Heart left ventricle (tissue), 16 donors: Measurements from ENCODE around the gene MATK. TPM values are rescaled to one million over a fixed set of nuclear protein-coding genes. Genes with fewer than 3 reads are reported as not detected.
"Not testable (repeated sequence)": the region's sequence is repeated elsewhere in the genome, so short reads cannot be mapped to it uniquely, and the experiment has no call there.

Experiments
- ATAC-seq, 4 donors: fragments of 200-7000 bp; cut with Tn5 transposase; one replicate each; pipeline ENCODE4 v1.9.1; 2020 to 2022; ENCODE audit warnings: moderate library complexity in 4 of 4, mild to moderate bottlenecking in 3 of 4, moderate number of reproducible peaks in 1 of 4
- DNase-seq, 5 donors: peaks; one replicate each; pipeline ENCODE4 v3.0.0-alpha.2; 2020
- H3K27ac ChIP-seq, 12 donors: fragments of 200-600 bp; sonication (generic) in 4 of 12; one replicate each; pipeline versions ENCODE4 v1.5.0 to v1.8.0; 2016 to 2022; ENCODE audit warnings: mild to moderate bottlenecking in 2 of 12
- H3K27me3 ChIP-seq, 9 donors: fragments of 200-600 bp; sonication (generic) in 2 of 9; one replicate each; pipeline versions ENCODE4 v1.5.1 to v1.8.0; 2016 to 2022; ENCODE audit warnings: mild to moderate bottlenecking in 3 of 9
- H3K36me3 ChIP-seq, 9 donors: fragments of 200-600 bp; sonication (generic) in 2 of 9; one replicate each; pipeline versions ENCODE4 v1.5.0 to v1.8.0; 2018 to 2022; ENCODE audit warnings: mild to moderate bottlenecking in 2 of 9
- H3K4me1 ChIP-seq, 12 donors: fragments of 200-600 bp; sonication (generic) in 4 of 12; one replicate each; pipeline versions ENCODE4 v1.5.0 to v1.8.0; 2016 to 2022; ENCODE audit warnings: mild to moderate bottlenecking in 3 of 12
- H3K4me3 ChIP-seq, 12 donors: fragments of 200-600 bp; sonication (generic) in 4 of 12; one replicate each; pipeline versions ENCODE4 v1.5.0 to v1.8.0; 2017 to 2022; ENCODE audit warnings: mild to moderate bottlenecking in 9 of 12, moderate library complexity in 4 of 12
- H3K9me3 ChIP-seq, 12 donors: fragments of 200-600 bp; sonication (generic) in 4 of 12; one replicate each; pipeline versions ENCODE4 v1.5.0 to v1.8.0; 2016 to 2022; ENCODE audit warnings: mild to moderate bottlenecking in 1 of 12
- CTCF ChIP-seq, 12 donors: fragments of 200-600 bp; sonication (generic) in 4 of 12; IDR thresholded peaks; one replicate each; pipeline versions ENCODE4 v1.5.0 to v1.8.0; 2018 to 2022; ENCODE audit warnings: antibody characterized with exemption in 12 of 12, mild to moderate bottlenecking in 5 of 12
- POLR2A ChIP-seq, 2 donors: fragments of 450-650 bp; IDR thresholded peaks; one replicate each; pipeline ENCODE4 v1.6.1; 2017; ENCODE audit warnings: antibody characterized with exemption in 2 of 2, mild to moderate bottlenecking in 2 of 2, moderate library complexity in 2 of 2
- WGBS, 4 donors: extraction: QIAGEN DNeasy Blood & Tissue Kit in 2 of 4; methylation state at CpG; one replicate each; pipeline versions ENCODE4 v1.1.5 to v1.1.7; 2013 to 2018; 5-methylcytosine and 5-hydroxymethylcytosine counted together
- intact Hi-C, 10 donors: fragments of 100-400 bp; cut with DNase I; formaldehyde crosslinking; loops; one replicate each; pipeline versions ENCODE4 v1.11.1 to v1.14.2; 2022
- polyA plus RNA-seq, 2 donors: library from polyadenylated mRNA; stranded (reverse); fragments of 200-250 nt; gene quantifications; one replicate each; pipeline ENCODE4 v1.2.3, GENCODE V29; 2013
- total RNA-seq, 9 donors: library from RNA; depleted of rRNA in 2 of 9; stranded (reverse); fragments of >200 nt in 2 of 9; fragmentation: NEBNext Ultra II Directional in 3 of 9; extraction: Animal tissue kit (Norgen Biotek cat#: 25700) in 3 of 9; gene quantifications; one replicate each; pipeline versions ENCODE4 v1.1.0 to v1.2.4, GENCODE V29; 2016 to 2023
- donor health status: ischemic (EF 13 %, LVEDD 7.1; RV severe dilation, severe dysfunction).
- donor health status: healthy with polysubstance abuse.
- donor health status: DM: no; HTN: yes; CAD: no.
- donor health status: DM: no; HTN: no; CAD: no.
- donor health status: ischemic (EF 25% LVEDD 6.9; RV normal size, moderate dysfunction).
- donor health status: ischemic (EF 25% LVEDD 5.7; RV mildly dilated, moderate dysfunction).
- donor health status: healthy.
- donor health status: DM: yes; HTN: yes; CAD: no.
- donor health status: ischemic (EF 35%, LVEDD 5.7; RV mildly dilated, moderate dysfunction).
- donor health status: nonischemic (EF 11% LVEDD 7.7; RV severe dilation, severe dysfunction).
- donor health status: DM: yes; HTN: yes; CAD: no.
- donor health status: PGD.
- donor health status: ischemic (EF 29% LVEDD 5.4; RV normal size, mild dysfunction).
- donor health status: nonischemic (EF 23%, LVEDD 6.1; RV moderate dilation, normal function).

Gene MATK
- total and polyA plus RNA-seq, 11 donors = 0.20 to 8.9 (median 0.70) TPM

DNA sequence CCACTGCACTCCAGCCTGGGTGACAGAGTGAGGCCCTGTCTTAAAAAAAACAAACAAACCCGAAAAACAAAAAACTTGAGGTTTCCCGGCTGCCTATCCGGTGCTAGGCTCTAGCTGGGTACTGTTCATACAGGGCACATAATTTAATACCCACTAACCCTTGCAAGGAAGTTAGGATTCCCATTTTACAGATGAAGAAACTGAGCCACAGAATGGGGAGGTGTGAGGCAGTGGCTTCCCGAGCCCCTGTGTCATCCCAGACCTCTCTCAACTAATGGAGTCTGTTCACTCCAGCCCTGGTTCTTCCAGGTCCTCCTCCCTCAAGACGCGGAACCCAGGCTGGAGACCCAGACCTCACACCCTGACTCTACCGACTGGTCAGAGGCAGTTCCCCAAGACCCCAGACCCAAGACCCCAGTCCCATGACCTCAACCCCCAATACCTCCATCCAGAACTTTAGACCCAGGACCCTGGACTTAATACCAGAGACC is 25.3 kb downstream of the MATK start:
- TF ChIP-seq CTCF (IDR thresholded peaks at IDR 0.05) = no peak
- no peak for TF ChIP-seq POLR2A (IDR thresholded peaks at IDR 0.05)
- peaks cover 0 to 46% (median 38%) of the 10 kb centered on the region in 9 donors for H3K36me3 ChIP-seq
- intact Hi-C loops = loop anchor here in 6 of 10 donors (5.0 to 10.0 kb wide), 4 partner anchors 61 to 226 kb away; partner anchors contain the start of gene EEF2 (in 5 of the 6)
- H3K27me3 ChIP-seq = no peaks in the 10 kb centered on the region
- H3K4me1 ChIP-seq = peaks cover 5 to 43% (median 28%) of the 10 kb centered on the region in 12 donors
- DNase-seq (no peak), ATAC-seq (no peak)
- peak overlapping the region; percentile 69 to 98 (median 90) for H3K4me3 ChIP-seq
- WGBS, 4 donors = 36 to 44% (median 40%) methylated on average over 7 of the region's 7 CpGs
- no peaks in the 10 kb centered on the region for H3K9me3 ChIP-seq
- H3K27ac ChIP-seq = peak overlapping the region in 11 of 12 donors; percentile 83 to 99 (median 97)

- ATAC-seq = no peak
- Histone ChIP-seq H3K9me3 (no peaks in the 10 kb centered on the region), H3K4me3 (peak overlapping the region in 1 of 12 donors; percentile 88), H3K36me3 (peaks cover 0 to 34% (median 32%) of the 10 kb centered on the region in 9 donors), H3K27ac (no peak overlapping the region), H3K27me3 (no peaks in the 10 kb centered on the region), H3K4me1 (peaks cover 5 to 43% (median 28%) of the 10 kb centered on the region in 12 donors)
- intact Hi-C loops = loop anchor here in 6 of 10 donors (5.0 to 10.0 kb wide), 4 partner anchors 63 to 228 kb away; partner anchors contain the start of gene EEF2 (in 5 of the 6)
- DNase-seq = no peak
- 88 to 94% (median 91%) methylated on average over 8 to 19 of the region's 19 CpGs for WGBS, 4 donors
- TF ChIP-seq CTCF (IDR thresholded peaks at IDR 0.05) = no peak
- TF ChIP-seq POLR2A (IDR thresholded peaks at IDR 0.05) = no peak
Observed at GRCh38 chr19:3759482-3760254, 26.5 kb downstream of the MATK start.

DNA sequence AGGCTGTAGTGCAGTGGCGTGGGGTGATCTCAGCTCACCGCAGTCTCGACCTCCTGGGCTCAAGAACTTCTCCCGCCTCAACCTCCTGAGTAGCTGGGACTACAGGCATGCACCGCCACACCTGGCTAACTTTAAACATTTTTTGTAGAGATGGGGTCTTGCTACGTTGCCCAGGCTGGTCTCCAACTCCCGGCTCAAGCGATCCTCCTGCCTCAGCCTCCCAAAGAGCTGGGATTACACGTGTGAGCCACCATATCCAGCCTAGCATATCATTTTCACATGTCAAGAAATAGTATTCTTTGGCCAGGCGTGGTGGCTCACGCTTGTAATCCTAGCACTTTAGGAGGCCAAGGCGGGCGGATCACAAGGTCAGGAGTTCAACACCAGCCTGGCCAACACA is 27.9 kb downstream of the MATK start:
- DNase-seq, ATAC-seq, H3K27me3 ChIP-seq, H3K27ac ChIP-seq, intact Hi-C loops, H3K9me3 ChIP-seq, H3K4me3 ChIP-seq: not testable (repeated sequence)
- Histone ChIP-seq H3K4me1 (peaks cover 5 to 36% (median 23%) of the 10 kb centered on the region in 12 donors), H3K36me3 (peaks cover 0 to 43% (median 39%) of the 10 kb centered on the region in 9 donors)
- 95 to 99% (median 97%) methylated on average over 10 to 13 of the region's 13 CpGs for WGBS, 4 donors

DNA sequence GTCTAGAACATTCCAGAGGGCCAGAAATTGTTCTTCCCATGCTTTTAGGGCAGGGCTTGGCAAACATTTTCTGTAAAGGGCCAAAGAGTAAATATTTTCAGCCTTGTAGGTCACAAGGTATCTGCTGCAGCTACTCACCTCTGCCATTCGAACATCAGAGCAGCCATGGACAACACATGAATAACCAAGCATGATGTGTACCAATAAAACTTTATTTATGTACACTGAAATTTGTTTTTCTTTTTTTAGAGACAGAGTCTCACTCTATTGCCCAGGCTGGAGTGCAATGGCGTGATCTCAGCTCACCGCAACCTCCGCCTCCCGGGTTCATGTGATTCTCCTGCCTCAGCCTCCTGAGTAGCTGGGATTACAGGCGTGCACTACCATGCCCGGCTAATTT is 28.5 kb downstream of the MATK start:
- H3K27ac ChIP-seq, ATAC-seq, intact Hi-C loops, DNase-seq, H3K27me3 ChIP-seq, H3K9me3 ChIP-seq, H3K4me3 ChIP-seq: not testable (repeated sequence)
- H3K36me3 ChIP-seq = peaks cover 0 to 47% (median 43%) of the 10 kb centered on the region in 9 donors
- H3K4me1 ChIP-seq = peaks cover 5 to 33% (median 21%) of the 10 kb centered on the region in 12 donors
- whole genome bisulfite sequencing, 4 donors = 93 to 98% (median 96%) methylated on average over 7 of the region's 7 CpGs
